Large intestine (tissue), 3 donors: Measurements from ENCODE around the gene ANTKMT. TPM values are rescaled to one million over a fixed set of nuclear protein-coding genes. Genes with fewer than 3 reads are reported as not detected.

Experiments
- DNase-seq, 2 donors: peaks; one replicate each; pipeline versions ENCODE4 v3.0.0 to v3.0.0-alpha.2; 2013
- H3K27ac ChIP-seq: one replicate; pipeline ENCODE4 v1.5.1; 2013; ENCODE audit warnings: low read length
- H3K27me3 ChIP-seq: 2 replicates; pipeline ENCODE4 v1.6.1; 2013; ENCODE audit warnings: low read length; ENCODE audit not compliant: control insufficient read depth, insufficient read depth
- H3K36me3 ChIP-seq: 2 replicates; pipeline ENCODE4 v1.6.1; 2013; ENCODE audit warnings: low read length; ENCODE audit not compliant: control insufficient read depth, insufficient read depth
- H3K4me1 ChIP-seq: one replicate; pipeline ENCODE4 v1.6.1; 2013; ENCODE audit warnings: low read length; ENCODE audit not compliant: control insufficient read depth, insufficient read depth
- H3K4me3 ChIP-seq: one replicate; pipeline ENCODE4 v1.5.1; 2013; ENCODE audit warnings: low read length
- H3K9me3 ChIP-seq: one replicate; pipeline ENCODE4 v1.6.1; 2013; ENCODE audit warnings: mild to moderate bottlenecking, low read depth, low read length, moderate library complexity; ENCODE audit not compliant: control insufficient read depth
- WGBS: methylation state at CpG from one replicate; pipeline ENCODE4 v1.1.5; 2013; ENCODE audit warnings: low lambda C conversion rate; ENCODE audit not compliant: insufficient coverage; 5-methylcytosine and 5-hydroxymethylcytosine counted together
- polyA plus RNA-seq: library from polyadenylated mRNA; unstranded; fragments of 120-200 nt; gene quantifications from one replicate; pipeline ENCODE4 v1.2.1, GENCODE V29; 2013

The ANTKMT gene
- polyA plus RNA-seq, 1 donor = 23.0 TPM

GRCh38 chr16:760545-761343 is 39.8 kb downstream of the ANTKMT start, which contains the start of gene MSLN:
MSLN (plus strand) TSS chr16:760734; CDS start chr16:762681, 1,947 bp downstream.
- Histone ChIP-seq H3K4me3 (peak within 1 kb of the TSS; percentile 6), H3K27me3 (peaks cover 2% of the 10 kb centered on the region), H3K36me3 (no peaks in the 10 kb centered on the region), H3K4me1 (peaks cover 25% of the 10 kb centered on the region), H3K27ac (peak within 1 kb of the TSS; percentile 77), H3K9me3 (peaks cover 3% of the 10 kb centered on the region)
- DNase-seq = peak; percentile 76 to 93
- WGBS = no CpG with 5 or more reads among the region's 37 CpGs

- H3K4me1 ChIP-seq = peaks cover 25% of the 10 kb centered on the region
- no CpG with 5 or more reads among the region's 22 CpGs for WGBS
- H3K27me3 ChIP-seq = no peaks in the 10 kb centered on the region
- DNase-seq = peak in 1 of 2 donors; percentile 54
- peak overlapping the region; percentile 77 for H3K27ac ChIP-seq
- H3K4me3 ChIP-seq = no peak overlapping the region
- H3K36me3 ChIP-seq = no peaks in the 10 kb centered on the region
- peaks cover 3% of the 10 kb centered on the region for H3K9me3 ChIP-seq
These were observed 40.9 kb downstream of the ANTKMT start for GRCh38 chr16:761625-762513.

GRCh38 chr16:762595-763268 is 41.8 kb downstream of the ANTKMT start:
- no peak overlapping the region for H3K27ac ChIP-seq
- H3K27me3 ChIP-seq = no peaks in the 10 kb centered on the region
- H3K4me3 ChIP-seq = no peak overlapping the region
- H3K4me1 ChIP-seq = peaks cover 25% of the 10 kb centered on the region
- peaks cover 3% of the 10 kb centered on the region for H3K9me3 ChIP-seq
- no peak for DNase-seq
- no CpG with 5 or more reads among the region's 17 CpGs for WGBS
- H3K36me3 ChIP-seq = no peaks in the 10 kb centered on the region

- no peak for DNase-seq
- Histone ChIP-seq H3K4me3 (no peak overlapping the region), H3K36me3 (no peaks in the 10 kb centered on the region), H3K4me1 (peaks cover 25% of the 10 kb centered on the region), H3K27me3 (no peaks in the 10 kb centered on the region), H3K27ac (no peak overlapping the region), H3K9me3 (peaks cover 3% of the 10 kb centered on the region)
- WGBS = no CpG with 5 or more reads among the region's 21 CpGs
These were observed 42.6 kb downstream of the ANTKMT start for GRCh38 chr16:763369-764183.

- WGBS = no CpG with 5 or more reads among the region's 20 CpGs
- no peaks in the 10 kb centered on the region for H3K27me3 ChIP-seq
- peaks cover 3% of the 10 kb centered on the region for H3K9me3 ChIP-seq
- H3K4me3 ChIP-seq = no peak overlapping the region
- H3K27ac ChIP-seq = no peak overlapping the region
- H3K36me3 ChIP-seq = no peaks in the 10 kb centered on the region
- H3K4me1 ChIP-seq = peaks cover 24% of the 10 kb centered on the region
- no peak for DNase-seq
These were observed 43.3 kb downstream of the ANTKMT start for GRCh38 chr16:764184-764750.

GRCh38 chr16:764848-765487 is 44.0 kb downstream of the ANTKMT start:
- Histone ChIP-seq H3K27ac (no peak overlapping the region), H3K27me3 (no peaks in the 10 kb centered on the region), H3K4me1 (peaks cover 20% of the 10 kb centered on the region), H3K36me3 (no peaks in the 10 kb centered on the region), H3K4me3 (no peak overlapping the region), H3K9me3 (peaks cover 3% of the 10 kb centered on the region)
- DNase-seq = no peak
- whole genome bisulfite sequencing = no CpG with 5 or more reads among the region's 38 CpGs

- WGBS = no CpG with 5 or more reads among the region's 29 CpGs
- H3K27ac ChIP-seq = no peak overlapping the region
- no peaks in the 10 kb centered on the region for H3K27me3 ChIP-seq
- no peak for DNase-seq
- peaks cover 3% of the 10 kb centered on the region for H3K9me3 ChIP-seq
- H3K4me3 ChIP-seq = no peak overlapping the region
- no peaks in the 10 kb centered on the region for H3K36me3 ChIP-seq
- peaks cover 19% of the 10 kb centered on the region for H3K4me1 ChIP-seq
These were observed 44.5 kb downstream of the ANTKMT start for GRCh38 chr16:765488-765865.

- H3K27me3 ChIP-seq = no peaks in the 10 kb centered on the region
- no peak overlapping the region for H3K4me3 ChIP-seq
- no CpG with 5 or more reads among the region's 29 CpGs for WGBS
- peaks cover 12% of the 10 kb centered on the region for H3K4me1 ChIP-seq
- H3K27ac ChIP-seq = no peak overlapping the region
- no peaks in the 10 kb centered on the region for H3K36me3 ChIP-seq
- no peaks in the 10 kb centered on the region for H3K9me3 ChIP-seq
- no peak for DNase-seq
These were observed 45.3 kb downstream of the ANTKMT start for GRCh38 chr16:766008-766819.
